Measurements from ENCODE around the gene CYSLTR2.

GRCh38 chr13:48739386-48739964 lies 85.7 kb downstream of the CYSLTR2 start:
- TF ChIP-seq CTCF (IDR thresholded peaks at IDR 0.05; ENCODE audit: low read length) (no peak), EZH2 (IDR thresholded peaks at IDR 0.05; ENCODE audit: borderline replicate concordance, low read length) (no peak)
